Adrenal gland (tissue), 19 donors: ENCODE results near the gene CATSPERB. TPM values are rescaled to one million over a fixed set of nuclear protein-coding genes. Genes with fewer than 3 reads are reported as not detected.

Source experiments
- DNase-seq, 7 donors: peaks; one replicate each; pipeline ENCODE4 v3.0.0-alpha.2; 2019 to 2020
- H3K27ac ChIP-seq, 5 donors: fragments of 200-600 bp; sonication (generic) in 4 of 5; 1 replicate in 3 of 5; 2 replicates in 2 of 5; pipeline versions ENCODE4 v1.5.1 to v1.8.0; 2016 to 2020; ENCODE audit warnings: mild to moderate bottlenecking in 1 of 5
- H3K27me3 ChIP-seq: fragments of 200-600 bp; 2 replicates; pipeline ENCODE4 v1.8.0; 2021
- H3K36me3 ChIP-seq, 2 donors: fragments of 200-600 bp; replicated peaks in 1 of 2; 1 replicate in 1 of 2; 2 replicates in 1 of 2; pipeline versions ENCODE4 v1.5.1 to v1.8.0; 2018 to 2022
- H3K4me1 ChIP-seq, 2 donors: fragments of 200-600 bp; replicated peaks in 1 of 2; 1 replicate in 1 of 2; 2 replicates in 1 of 2; pipeline versions ENCODE4 v1.5.1 to v1.8.0; 2018 to 2021
- H3K4me3 ChIP-seq, 4 donors: fragments of 200-600 bp; sonication (generic) in 3 of 4; one replicate each; pipeline ENCODE4 v1.5.1; 2016 to 2018
- H3K9me3 ChIP-seq, 3 donors: fragments of 200-600 bp; sonication (generic) in 1 of 3; replicated peaks in 1 of 3; 1 replicate in 2 of 3; 2 replicates in 1 of 3; pipeline versions ENCODE4 v1.5.1 to v1.8.0; 2016 to 2021
- POLR2A ChIP-seq, 2 donors: fragments of 450-650 bp; IDR thresholded peaks; one replicate each; pipeline ENCODE4 v1.6.1; 2017; ENCODE audit warnings: antibody characterized with exemption in 2 of 2, mild to moderate bottlenecking in 2 of 2, moderate library complexity in 1 of 2
- WGBS, 4 donors: extraction: QIAGEN DNeasy Blood & Tissue Kit in 2 of 4; methylation state at CpG; one replicate each; pipeline versions ENCODE4 v1.1.5 to v1.1.7; 2013 to 2017; 5-methylcytosine and 5-hydroxymethylcytosine counted together
- intact Hi-C, 2 donors: fragments of 100-400 bp; cut with DNase I; formaldehyde crosslinking; loops; one replicate each; pipeline versions ENCODE4 v1.14.1 to v1.15.0; 2022 to 2023
- long read RNA-seq, 10 donors: library from polyadenylated mRNA in 3 of 10; unstranded in 2 of 10; stranded (forward) in 1 of 10; transcript quantifications; one replicate each; pipeline ENCODE4 v2.0.0 and lab custom pipeline, GENCODE V29; 2021 to 2026
- polyA plus RNA-seq, 3 donors: library from polyadenylated mRNA; stranded (reverse); fragments of 200-250 nt in 2 of 3; fragments of 350-450 nt in 1 of 3; fragmentation: Illumina TruSeq in 1 of 3; extraction: RNeasy Lipid Tissue Mini Kit (QIAGEN cat#74804) in 1 of 3; gene quantifications; one replicate each; pipeline ENCODE4 v1.2.3, GENCODE V29; 2013 to 2014
- total RNA-seq, 9 donors: library from RNA; depleted of rRNA in 4 of 9; stranded (reverse); fragments of >200 nt in 4 of 9; fragments of 120-200 nt in 1 of 9; fragmentation: NEBNext Ultra II Directional in 1 of 9; extraction: Animal tissue kit (Norgen Biotek cat#: 25700) in 1 of 9; gene quantifications; one replicate each; pipeline versions ENCODE4 v1.1.0 to v1.2.4, GENCODE V29; 2013 to 2023
- TF ChIP-seq, protein P1 (sequence below), 6 experiments: fragments of 450-650 bp in 4 of 6; fragments of 200-600 bp in 2 of 6; sonication (generic) in 1 of 6; IDR thresholded peaks; 1 replicate in 5 of 6; 2 replicates in 1 of 6; pipeline versions ENCODE4 v1.5.1 to v1.8.0; 2016 to 2021; ENCODE audit warnings: antibody characterized with exemption in 6 of 6, mild to moderate bottlenecking in 2 of 6, moderate library complexity in 1 of 6
- donor health status: healthy with polysubstance abuse.
- donor health status: Bipolar disorder and iron deficiency.
- donor health status: DM: yes; HTN: yes; CAD: no.
- donor health status: DM: no; HTN: no; CAD: no.
- donor health status: DM: no; HTN: no; CAD: no.
- donor health status: DM: yes; HTN: yes; CAD: no.

CATSPERB gene
- total RNA-seq (1 to 10 TPM in 5 of 9 donors, under 1 TPM in 2, not detected in 2; 0.22 to 3.2 (median 1.1) TPM), polyA plus RNA-seq (under 1 TPM; 0.11 to 0.40 (median 0.16) TPM)
- long read RNA-seq, donor 1: 0 reads
- long read RNA-seq, donor 2: 0 reads
- long read RNA-seq, donor 3: 0 reads
- long read RNA-seq, donor 4, partial matches to known transcripts: 0 of 1 reads
- long read RNA-seq, donor 4, other reads (novel, unspliced or antisense): 1 of 1 reads
- long read RNA-seq, donor 5: 0 reads
- long read RNA-seq, donor 6: 0 reads
- long read RNA-seq, donor 7: 0 reads
- long read RNA-seq, donor 8: 0 reads
- long read RNA-seq, donor 9: 0 reads
- long read RNA-seq, donor 10: 0 reads

DNA sequence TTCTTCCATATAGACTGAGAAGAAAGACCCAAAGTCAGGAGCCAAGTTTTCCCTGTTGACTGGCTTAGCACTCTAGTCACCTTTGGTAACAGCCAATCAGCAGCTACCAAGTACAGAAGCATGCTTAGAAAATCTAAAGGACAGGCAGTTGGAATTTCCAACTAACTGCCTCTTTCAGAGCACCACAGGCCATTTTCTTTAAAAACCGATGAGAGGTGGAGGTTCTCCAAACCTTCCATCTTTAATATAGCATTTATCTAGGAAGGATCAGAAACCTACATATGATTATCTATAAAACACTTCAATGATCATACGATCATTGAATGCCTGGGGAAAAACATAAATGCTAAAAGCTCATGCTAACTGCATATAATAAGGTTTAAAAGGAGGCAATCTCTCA is at the start of gene CATSPERB:
CATSPERB (minus strand) TSS at position 101 of the 400 bp plus-strand sequence. CDS start 2,607 bp downstream, outside the sequence.
- no peaks in the 10 kb centered on the region for H3K4me1 ChIP-seq
- no peaks in the 10 kb centered on the region for H3K9me3 ChIP-seq
- H3K4me3 ChIP-seq: no peak within 1 kb of the TSS
- TF ChIP-seq POLR2A (IDR thresholded peaks at IDR 0.05): no peak
- TF ChIP-seq, protein P1, sequence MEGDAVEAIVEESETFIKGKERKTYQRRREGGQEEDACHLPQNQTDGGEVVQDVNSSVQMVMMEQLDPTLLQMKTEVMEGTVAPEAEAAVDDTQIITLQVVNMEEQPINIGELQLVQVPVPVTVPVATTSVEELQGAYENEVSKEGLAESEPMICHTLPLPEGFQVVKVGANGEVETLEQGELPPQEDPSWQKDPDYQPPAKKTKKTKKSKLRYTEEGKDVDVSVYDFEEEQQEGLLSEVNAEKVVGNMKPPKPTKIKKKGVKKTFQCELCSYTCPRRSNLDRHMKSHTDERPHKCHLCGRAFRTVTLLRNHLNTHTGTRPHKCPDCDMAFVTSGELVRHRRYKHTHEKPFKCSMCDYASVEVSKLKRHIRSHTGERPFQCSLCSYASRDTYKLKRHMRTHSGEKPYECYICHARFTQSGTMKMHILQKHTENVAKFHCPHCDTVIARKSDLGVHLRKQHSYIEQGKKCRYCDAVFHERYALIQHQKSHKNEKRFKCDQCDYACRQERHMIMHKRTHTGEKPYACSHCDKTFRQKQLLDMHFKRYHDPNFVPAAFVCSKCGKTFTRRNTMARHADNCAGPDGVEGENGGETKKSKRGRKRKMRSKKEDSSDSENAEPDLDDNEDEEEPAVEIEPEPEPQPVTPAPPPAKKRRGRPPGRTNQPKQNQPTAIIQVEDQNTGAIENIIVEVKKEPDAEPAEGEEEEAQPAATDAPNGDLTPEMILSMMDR (IDR thresholded peaks at IDR 0.05): no peak
- no peaks in the 10 kb centered on the region for H3K36me3 ChIP-seq
- H3K27me3 ChIP-seq: peaks cover 6% of the 10 kb centered on the region
- no peak for DNase-seq
- intact Hi-C loops: no loop called here
- no peak within 1 kb of the TSS for H3K27ac ChIP-seq
- 80 to 94% (median 89%) methylated on average over 2 of the region's 2 CpGs for WGBS, 4 donors

DNA sequence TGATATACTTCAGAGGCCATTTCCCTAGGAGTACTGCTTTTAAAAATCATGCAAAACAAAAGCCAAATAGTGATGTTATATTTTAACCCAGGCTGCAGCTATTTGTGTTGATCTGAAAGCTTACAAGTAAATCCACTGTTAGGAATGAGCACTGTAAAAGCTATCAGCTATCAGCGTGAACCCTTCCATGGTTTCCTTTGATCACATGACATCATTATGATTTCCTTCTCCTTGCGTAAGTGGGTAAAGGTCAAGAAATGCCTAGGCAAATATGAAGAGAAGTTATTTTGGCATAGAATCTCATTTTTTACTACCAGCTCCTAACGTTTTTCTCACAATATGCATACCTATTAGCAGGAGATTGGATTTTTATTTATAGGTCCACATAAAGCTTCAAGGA is 48.6 kb upstream of the CATSPERB start:
- Histone ChIP-seq H3K27ac (no peak overlapping the region), H3K4me3 (no peak overlapping the region), H3K4me1 (no peaks in the 10 kb centered on the region)

DNA sequence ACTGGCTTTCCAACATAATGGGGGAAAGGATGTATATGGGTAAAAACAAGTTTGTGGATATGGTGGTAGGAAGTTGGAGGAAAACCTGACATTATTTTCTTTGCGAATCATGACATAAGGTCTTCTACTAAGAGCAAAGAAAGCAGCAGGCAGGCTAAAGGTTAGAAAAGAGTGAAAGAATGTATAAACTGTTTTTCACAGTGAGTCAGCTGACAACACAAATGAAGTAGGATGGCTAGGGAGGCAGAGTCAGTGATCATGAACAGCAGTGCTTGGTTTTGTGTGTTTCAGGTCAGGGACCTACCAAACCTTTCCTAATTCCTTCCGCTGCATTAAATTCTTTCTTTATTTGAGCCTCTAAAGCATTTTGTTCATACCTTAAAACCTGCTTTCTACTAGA is 46.3 kb upstream of the CATSPERB start:
- Histone ChIP-seq H3K4me1 (no peaks in the 10 kb centered on the region), H3K27me3 (no peaks in the 10 kb centered on the region), H3K9me3 (peaks cover 0 to 4% (median 0%) of the 10 kb centered on the region in 3 donors), H3K4me3 (no peak overlapping the region), H3K36me3 (no peaks in the 10 kb centered on the region), H3K27ac (no peak overlapping the region)
- 89 to 98% (median 95%) methylated on average over 2 of the region's 2 CpGs for WGBS, 4 donors
- intact Hi-C loops: no loop called here
- TF ChIP-seq, protein P1 (IDR thresholded peaks at IDR 0.05): no peak
- TF ChIP-seq POLR2A (IDR thresholded peaks at IDR 0.05): no peak
- DNase-seq: no peak

More for the DNA sequence above, 48.6 kb upstream of the CATSPERB start:
- Histone ChIP-seq H3K9me3 (peaks cover 0 to 4% (median 0%) of the 10 kb centered on the region in 3 donors), H3K27me3 (no peaks in the 10 kb centered on the region), H3K36me3 (no peaks in the 10 kb centered on the region)
- WGBS, 4 donors: 46 to 59% (median 56%) methylated on average over 3 of the region's 3 CpGs
- intact Hi-C loops: no loop called here
- no peak for DNase-seq
- TF ChIP-seq, protein P1 (IDR thresholded peaks at IDR 0.05): no peak
- TF ChIP-seq POLR2A (IDR thresholded peaks at IDR 0.05): no peak

GRCh38 chr14:91774140-91775096 is 42.5 kb upstream of the CATSPERB start:
- Histone ChIP-seq H3K27me3 (no peaks in the 10 kb centered on the region), H3K4me1 (no peaks in the 10 kb centered on the region), H3K36me3 (no peaks in the 10 kb centered on the region), H3K9me3 (no peaks in the 10 kb centered on the region), H3K4me3 (no peak overlapping the region), H3K27ac (no peak overlapping the region)
- intact Hi-C loops: no loop called here
- TF ChIP-seq, protein P1 (IDR thresholded peaks at IDR 0.05): no peak
- TF ChIP-seq POLR2A (IDR thresholded peaks at IDR 0.05): no peak
- no peak for DNase-seq
- WGBS, 4 donors: 60 to 70% (median 65%) methylated on average over 5 of the region's 5 CpGs
